Mesenchymal stem cell (in vitro differentiated cells and primary cell): ENCODE results near the gene ZNF107.
"Not testable (repeated sequence)": the region's sequence is repeated elsewhere in the genome, so short reads cannot be mapped to it uniquely, and the experiment has no call there.

Source experiments
- DNase-seq: peaks from one replicate; pipeline ENCODE4 v3.0.0-alpha.2; 2013
- H2AFZ ChIP-seq: one replicate; pipeline ENCODE4 v1.6.1; 2013; ENCODE audit warnings: low read depth, mild to moderate bottlenecking, control low read depth, inconsistent platforms, low read length, moderate library complexity
- H2AK5ac ChIP-seq: 2 replicates; pipeline ENCODE4 v1.6.1; 2013; ENCODE audit warnings: low read length, moderate library complexity, mild to moderate bottlenecking, inconsistent platforms; ENCODE audit not compliant: severe bottlenecking
- H2BK120ac ChIP-seq: one replicate; pipeline ENCODE4 v1.6.1; 2013; ENCODE audit warnings: low read depth, mild to moderate bottlenecking, inconsistent platforms, low read length, moderate library complexity
- H2BK12ac ChIP-seq, 2 experiments: one replicate each; pipeline ENCODE4 v1.6.1; 2013; ENCODE audit warnings: inconsistent platforms in 2 of 2, low read length in 2 of 2, mild to moderate bottlenecking in 2 of 2, moderate library complexity in 2 of 2, control low read depth in 1 of 2
- H2BK15ac ChIP-seq: one replicate; pipeline ENCODE4 v1.6.1; 2013; ENCODE audit warnings: mild to moderate bottlenecking, low read depth, inconsistent platforms; ENCODE audit not compliant: poor library complexity, severe bottlenecking
- H2BK5ac ChIP-seq: 2 replicates; pipeline ENCODE4 v1.6.1; 2013; ENCODE audit warnings: low read depth, mild to moderate bottlenecking, low read length, control low read depth, inconsistent platforms; ENCODE audit not compliant: poor library complexity, severe bottlenecking
- H3K14ac ChIP-seq, 2 experiments: one replicate each; pipeline ENCODE4 v1.6.1; 2013; ENCODE audit warnings: inconsistent platforms in 2 of 2, low read length in 2 of 2, control low read depth in 1 of 2, mild to moderate bottlenecking in 1 of 2, moderate library complexity in 1 of 2
- H3K18ac ChIP-seq, 2 experiments: one replicate each; pipeline ENCODE4 v1.6.1; 2013; ENCODE audit warnings: inconsistent platforms in 2 of 2, low read length in 2 of 2, control low read depth in 1 of 2, low read depth in 1 of 2, mild to moderate bottlenecking in 1 of 2
- H3K23ac ChIP-seq, 2 experiments: one replicate each; pipeline ENCODE4 v1.6.1; 2013; ENCODE audit warnings: inconsistent platforms in 2 of 2, low read length in 2 of 2, mild to moderate bottlenecking in 2 of 2, moderate library complexity in 2 of 2, control low read depth in 1 of 2
- H3K27ac ChIP-seq: 2 replicates; pipeline ENCODE4 v1.5.1; 2013; ENCODE audit warnings: mild to moderate bottlenecking, moderate library complexity, low read length, control low read depth, inconsistent platforms; ENCODE audit not compliant: poor library complexity, severe bottlenecking
- H3K27me3 ChIP-seq, 2 experiments: 2 replicates each; pipeline versions ENCODE4 v1.6.1 to v1.7.0; 2013; ENCODE audit warnings: low read length in 2 of 2, mild to moderate bottlenecking in 2 of 2, moderate library complexity in 2 of 2, control low read depth in 1 of 2, inconsistent platforms in 1 of 2; ENCODE audit not compliant: control insufficient read depth in 1 of 2, insufficient read depth in 1 of 2
- H3K36me3 ChIP-seq, 2 experiments: 2 replicates each; pipeline versions ENCODE4 v1.6.1 to v1.7.0; 2013; ENCODE audit warnings: low read length in 2 of 2, control low read depth in 1 of 2, inconsistent platforms in 1 of 2, low read depth in 1 of 2, mild to moderate bottlenecking in 1 of 2; ENCODE audit not compliant: insufficient read depth in 2 of 2, control insufficient read depth in 1 of 2
- H3K4ac ChIP-seq, 2 experiments: one replicate each; pipeline ENCODE4 v1.6.1; 2013; ENCODE audit warnings: inconsistent platforms in 2 of 2, low read length in 2 of 2, mild to moderate bottlenecking in 2 of 2, moderate library complexity in 2 of 2, control low read depth in 1 of 2, low read depth in 1 of 2
- H3K4me1 ChIP-seq: 2 replicates; pipeline ENCODE4 v1.6.1; 2013; ENCODE audit warnings: low read depth, low read length, control low read depth; ENCODE audit not compliant: control insufficient read depth, insufficient read depth
- H3K4me2 ChIP-seq: 2 replicates; pipeline ENCODE4 v1.6.1; 2013; ENCODE audit warnings: low read length, mild to moderate bottlenecking, inconsistent platforms; ENCODE audit not compliant: poor library complexity, severe bottlenecking
- H3K4me3 ChIP-seq, 2 experiments: 2 replicates each; pipeline versions ENCODE4 v1.5.1 to v1.7.0; 2013; ENCODE audit warnings: low read length in 2 of 2, mild to moderate bottlenecking in 2 of 2, control low read depth in 1 of 2, low read depth in 1 of 2; ENCODE audit not compliant: insufficient read depth in 1 of 2
- H3K79me1 ChIP-seq: replicated peaks from 2 replicates; pipeline ENCODE4 v1.6.1; 2013; ENCODE audit warnings: mild to moderate bottlenecking, control low read depth, low read length, inconsistent platforms; ENCODE audit not compliant: poor library complexity, severe bottlenecking
- H3K9ac ChIP-seq: 2 replicates; pipeline ENCODE4 v1.7.0; 2013; ENCODE audit warnings: mild to moderate bottlenecking, low read length, moderate library complexity
- H3K9me3 ChIP-seq: 2 replicates; pipeline ENCODE4 v1.7.0; 2013; ENCODE audit warnings: mild to moderate bottlenecking, low read length; ENCODE audit not compliant: control insufficient read depth
- H4K8ac ChIP-seq: one replicate; pipeline ENCODE4 v1.6.1; 2013; ENCODE audit warnings: inconsistent platforms, mild to moderate bottlenecking, low read length, moderate library complexity
- H4K91ac ChIP-seq: one replicate; pipeline ENCODE4 v1.6.1; 2013; ENCODE audit warnings: mild to moderate bottlenecking, low read length, inconsistent platforms
- WGBS: methylation state at CpG from one replicate; pipeline ENCODE4 v1.1.7; 2013; ENCODE audit warnings: mixed read lengths; 5-methylcytosine and 5-hydroxymethylcytosine counted together

Gene ZNF107

DNA sequence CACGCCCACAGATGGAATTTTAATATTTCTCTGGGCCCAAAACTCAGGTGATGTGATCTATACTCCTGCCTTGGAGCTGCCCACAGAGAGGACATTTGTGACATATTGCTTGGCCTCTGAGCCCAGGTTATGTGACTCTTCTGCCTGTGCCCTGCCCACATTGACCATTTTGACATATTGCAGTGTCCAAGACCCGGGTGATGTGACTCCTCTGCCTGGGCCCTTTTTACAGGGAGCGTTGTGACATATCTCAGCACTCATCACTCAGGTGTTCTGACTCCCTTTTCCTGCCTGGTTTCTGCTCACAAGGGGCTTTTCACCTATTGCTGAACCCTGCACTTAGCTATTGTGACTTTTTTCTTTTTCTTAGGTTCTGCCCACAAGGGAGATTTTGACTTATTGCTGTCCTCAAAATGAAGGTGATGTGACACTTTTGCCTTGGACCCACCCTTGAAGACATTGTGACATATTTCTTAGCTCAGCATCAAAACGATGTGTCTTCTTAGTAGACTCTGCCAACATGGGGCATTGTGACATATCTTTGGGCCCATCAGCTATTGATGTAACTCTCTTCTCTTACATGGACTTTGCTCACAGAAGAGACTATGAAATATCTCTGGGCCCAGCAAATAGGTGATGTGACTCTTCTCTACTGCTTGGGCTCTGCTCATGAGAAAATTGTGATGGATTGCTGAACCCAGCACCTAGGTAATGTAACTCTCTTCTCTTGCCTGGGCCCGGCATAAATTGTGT, 11.0 kb upstream of the ZNF107 start:
- no peak overlapping the region for H3K23ac ChIP-seq
- no peak overlapping the region for H2AK5ac ChIP-seq
- H4K91ac ChIP-seq, result no peak overlapping the region
- no peak overlapping the region for H3K4me2 ChIP-seq
- H3K14ac ChIP-seq, result no peak overlapping the region
- H3K9ac ChIP-seq, result no peak overlapping the region
- no peak overlapping the region for H3K4me3 ChIP-seq
- WGBS, result 67% methylated on average over 5 of the region's 5 CpGs
- H3K36me3 ChIP-seq, result no peaks in the 10 kb centered on the region
- H2BK15ac ChIP-seq, result no peak overlapping the region
- H3K4me1 ChIP-seq, result no peaks in the 10 kb centered on the region
- no peak overlapping the region for H2BK12ac ChIP-seq
- H3K9me3 ChIP-seq, result peaks cover 8% of the 10 kb centered on the region
- no peaks in the 10 kb centered on the region for H3K27me3 ChIP-seq
- H2BK5ac ChIP-seq, result no peak overlapping the region
- DNase-seq, result no peak
- no peak overlapping the region for H3K18ac ChIP-seq
- H3K27ac ChIP-seq, result no peak overlapping the region
- no peak overlapping the region for H3K4ac ChIP-seq
- H4K8ac ChIP-seq, result no peak overlapping the region
- no peak overlapping the region for H2BK120ac ChIP-seq
- H3K79me1 ChIP-seq, result no peaks in the 10 kb centered on the region
- H2AFZ ChIP-seq, result no peak overlapping the region

DNA sequence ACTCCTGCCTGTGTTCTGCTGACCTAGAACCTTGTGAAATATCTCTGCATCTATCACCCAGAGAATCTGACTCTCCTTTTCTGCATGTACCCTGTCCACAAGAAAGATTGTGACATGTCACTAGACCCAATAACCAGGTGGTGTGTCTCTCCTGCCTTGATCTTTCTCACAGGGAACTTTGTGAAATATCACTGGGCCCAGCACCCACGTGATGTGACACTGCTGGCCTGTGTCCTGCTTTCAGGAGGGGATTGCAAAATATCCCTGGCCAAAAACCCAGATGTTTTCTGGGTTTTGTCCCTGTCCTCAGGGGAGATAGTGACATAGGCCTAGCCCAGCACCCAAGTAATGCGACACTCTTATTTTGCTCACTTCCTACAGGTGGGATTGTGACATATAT, 10.1 kb upstream of the ZNF107 start:
- H3K4ac ChIP-seq, result no peak overlapping the region
- no peaks in the 10 kb centered on the region for H3K36me3 ChIP-seq
- no peak overlapping the region for H3K27ac ChIP-seq
- H3K4me2 ChIP-seq, result no peak overlapping the region
- H3K23ac ChIP-seq, result no peak overlapping the region
- no peaks in the 10 kb centered on the region for H3K79me1 ChIP-seq
- WGBS, result 53% methylated on average over 2 of the region's 2 CpGs
- no peak overlapping the region for H3K4me3 ChIP-seq
- no peak overlapping the region for H2AFZ ChIP-seq
- peaks cover 7% of the 10 kb centered on the region for H3K9me3 ChIP-seq
- no peak overlapping the region for H2BK120ac ChIP-seq
- no peak overlapping the region for H2BK5ac ChIP-seq
- no peak overlapping the region for H3K9ac ChIP-seq
- no peak overlapping the region for H3K14ac ChIP-seq
- no peak for DNase-seq
- no peak overlapping the region for H3K18ac ChIP-seq
- no peak overlapping the region for H4K8ac ChIP-seq
- H2BK15ac ChIP-seq, result no peak overlapping the region
- no peak overlapping the region for H2BK12ac ChIP-seq
- H4K91ac ChIP-seq, result no peak overlapping the region
- H2AK5ac ChIP-seq, result no peak overlapping the region
- H3K4me1 ChIP-seq, result no peaks in the 10 kb centered on the region
- H3K27me3 ChIP-seq, result no peaks in the 10 kb centered on the region

- Histone ChIP-seq H3K18ac (no peak overlapping the region), H3K36me3 (no peaks in the 10 kb centered on the region), H3K9me3 (peaks cover 1% of the 10 kb centered on the region), H3K27ac (no peak overlapping the region), H2BK12ac (no peak overlapping the region), H3K9ac (no peak overlapping the region), H3K14ac (no peak overlapping the region), H3K27me3 (no peaks in the 10 kb centered on the region), H2AK5ac (no peak overlapping the region), H3K23ac (no peak overlapping the region), H4K8ac (no peak overlapping the region), H4K91ac (no peak overlapping the region), H2BK5ac (no peak overlapping the region), H3K4me3 (no peak overlapping the region), H2BK15ac (no peak overlapping the region), H2BK120ac (no peak overlapping the region), H3K4me2 (no peak overlapping the region), H3K4ac (no peak overlapping the region), H2AFZ (no peak overlapping the region), H3K4me1 (no peaks in the 10 kb centered on the region), H3K79me1 (no peaks in the 10 kb centered on the region)
- 98% methylated on average over 3 of the region's 3 CpGs for WGBS
- no peak for DNase-seq
Measured at GRCh38 chr7:64656489-64656888, 9.4 kb upstream of the ZNF107 start.

GRCh38 chr7:64662091-64662490, 3.8 kb upstream of the ZNF107 start:
- not testable (repeated sequence) for H4K8ac ChIP-seq, H3K9me3 ChIP-seq, H4K91ac ChIP-seq, H3K4me1 ChIP-seq, H3K9ac ChIP-seq, H3K27ac ChIP-seq, H3K27me3 ChIP-seq, H3K4me2 ChIP-seq, H2AK5ac ChIP-seq, H3K18ac ChIP-seq, H3K23ac ChIP-seq, H3K4ac ChIP-seq, H3K14ac ChIP-seq, H2BK5ac ChIP-seq, H3K79me1 ChIP-seq, DNase-seq, H2BK15ac ChIP-seq, H2BK12ac ChIP-seq, H2AFZ ChIP-seq, H2BK120ac ChIP-seq, H3K36me3 ChIP-seq, H3K4me3 ChIP-seq
- 89% methylated on average over 5 of the region's 5 CpGs for WGBS
